GM21360 (cell line): Measurements from ENCODE around the gene DENND4B.
"Not testable (repeated sequence)": the region's sequence is repeated elsewhere in the genome, so short reads cannot be mapped to it uniquely, and the experiment has no call there.

Experiments
- ATAC-seq: cut with Tn5 transposase; IDR thresholded peaks from one replicate; pipeline ENCODE4 v1.9.1; 2021; ENCODE audit warnings: mild to moderate bottlenecking, moderate library complexity; ENCODE audit not compliant: unreplicated experiment

The DENND4B gene

DNA sequence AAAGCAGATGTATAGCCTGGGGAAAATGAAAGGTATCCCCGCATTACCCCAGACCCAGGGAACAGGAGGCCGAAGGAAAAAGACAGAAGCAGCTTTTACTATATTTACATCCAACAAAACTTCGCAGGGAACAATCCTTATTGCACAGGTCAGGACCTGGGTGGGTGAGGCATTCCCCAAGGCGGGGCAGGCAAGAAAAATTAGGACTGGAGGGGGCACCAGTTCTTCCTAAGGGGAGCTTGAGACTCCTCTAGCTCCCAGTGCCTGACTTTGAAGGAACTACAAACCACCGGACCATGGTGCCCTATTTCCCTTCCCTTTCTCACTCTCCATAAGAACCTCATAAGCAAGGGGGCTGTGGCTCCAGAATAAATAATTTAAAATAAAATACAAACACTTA is 17.1 kb downstream of the DENND4B start:
- no peak for ATAC-seq

GRCh38 chr1:153928791-153929341 is 17.7 kb downstream of the DENND4B start:
- ATAC-seq = no peak

GRCh38 chr1:153928245-153928644 is 18.3 kb downstream of the DENND4B start:
- no peak for ATAC-seq

GRCh38 chr1:153926405-153926804 is 20.1 kb downstream of the DENND4B start:
- no peak for ATAC-seq

- peak; percentile 88 for ATAC-seq
Observed at GRCh38 chr1:153922972-153923925, 23.3 kb downstream of the DENND4B start, which contains the start of gene GATAD2B. Gene GATAD2B, minus strand, starts transcription at chr1:153922972. Its CDS starts 94,625 bp downstream, at chr1:153828347.

- ATAC-seq = peak; percentile 35
Observed at GRCh38 chr1:153922076-153922971, 24.2 kb downstream of the DENND4B start.

DNA sequence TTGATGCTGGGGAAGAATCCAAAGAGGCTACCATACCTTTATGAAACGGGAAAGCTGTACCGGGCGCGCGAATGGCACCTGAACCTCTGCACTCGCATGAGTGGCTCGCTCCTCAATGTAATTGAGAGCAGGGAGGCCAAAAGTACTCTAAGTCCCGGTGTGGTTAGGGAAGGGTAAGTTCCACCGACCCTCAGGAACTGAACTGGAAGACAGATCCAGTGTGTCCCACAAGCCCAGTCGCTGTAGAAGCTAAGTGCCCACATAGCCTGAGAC is 24.8 kb downstream of the DENND4B start:
- no peak for ATAC-seq

DNA sequence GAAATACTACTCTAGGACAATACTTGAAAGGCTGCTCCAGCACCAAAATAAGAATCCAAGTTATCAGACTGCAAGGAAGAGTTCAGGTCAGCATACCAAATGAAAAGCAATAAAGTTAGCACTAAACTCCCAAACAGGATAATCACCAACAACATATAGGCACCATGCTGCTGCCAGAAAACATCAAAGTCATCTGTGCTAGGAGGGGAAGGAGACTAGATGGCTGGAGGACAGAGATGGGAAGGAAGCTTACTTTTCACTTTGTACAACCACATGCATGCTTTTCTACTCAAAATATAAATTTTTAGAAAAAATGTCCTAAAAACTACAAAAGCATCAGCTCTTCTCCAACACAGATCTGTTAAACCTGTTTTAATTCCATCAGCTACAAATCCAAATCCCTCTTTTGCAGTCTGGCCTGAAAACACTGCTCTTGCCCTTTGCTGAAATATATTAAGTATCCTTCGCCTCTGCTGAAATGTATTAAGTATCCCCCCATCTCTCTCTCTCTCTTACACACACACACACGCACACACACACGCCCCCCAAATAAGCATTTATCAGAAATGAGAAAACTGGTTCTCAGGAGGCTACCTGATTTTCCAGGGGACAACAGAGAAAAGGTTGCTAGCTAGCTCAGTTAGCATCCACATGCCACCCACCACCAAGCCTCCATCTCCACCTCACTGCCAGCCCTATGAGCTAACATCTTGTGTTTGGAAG is 25.3 kb downstream of the DENND4B start:
- ATAC-seq = no peak

GRCh38 chr1:153919876-153920852 is 26.4 kb downstream of the DENND4B start:
- ATAC-seq = no peak

GRCh38 chr1:153916297-153916696 is 30.2 kb downstream of the DENND4B start:
- ATAC-seq = no peak

GRCh38 chr1:153912349-153912748 is 34.2 kb downstream of the DENND4B start:
- ATAC-seq = no peak

GRCh38 chr1:153910560-153910959 is 36.0 kb downstream of the DENND4B start:
- not testable (repeated sequence) for ATAC-seq

GRCh38 chr1:153908071-153908470 is 38.4 kb downstream of the DENND4B start:
- no peak for ATAC-seq

DNA sequence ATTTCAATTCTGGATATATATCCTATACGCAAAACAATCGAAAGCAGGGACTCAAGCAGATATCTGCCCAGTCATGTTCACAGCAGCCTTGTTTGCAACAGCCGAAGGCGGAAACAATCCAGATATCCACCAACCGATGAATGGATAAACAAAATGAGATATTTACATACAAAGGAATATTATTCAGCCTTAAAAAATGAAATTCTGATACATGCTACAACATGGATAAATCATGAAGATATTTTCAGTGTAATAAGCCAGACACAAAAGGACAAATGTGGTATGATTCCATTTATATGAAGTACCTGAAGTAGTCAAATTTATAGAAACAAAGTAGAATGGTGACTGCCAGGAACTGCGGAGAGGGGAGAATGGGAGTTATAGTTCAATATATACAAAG is 39.4 kb downstream of the DENND4B start:
- no peak for ATAC-seq

GRCh38 chr1:153906396-153906795 is 40.1 kb downstream of the DENND4B start:
- no peak for ATAC-seq

GRCh38 chr1:153905908-153906307 is 40.6 kb downstream of the DENND4B start:
- not testable (repeated sequence) for ATAC-seq

GRCh38 chr1:153903841-153904455 is 42.6 kb downstream of the DENND4B start:
- ATAC-seq = no peak

DNA sequence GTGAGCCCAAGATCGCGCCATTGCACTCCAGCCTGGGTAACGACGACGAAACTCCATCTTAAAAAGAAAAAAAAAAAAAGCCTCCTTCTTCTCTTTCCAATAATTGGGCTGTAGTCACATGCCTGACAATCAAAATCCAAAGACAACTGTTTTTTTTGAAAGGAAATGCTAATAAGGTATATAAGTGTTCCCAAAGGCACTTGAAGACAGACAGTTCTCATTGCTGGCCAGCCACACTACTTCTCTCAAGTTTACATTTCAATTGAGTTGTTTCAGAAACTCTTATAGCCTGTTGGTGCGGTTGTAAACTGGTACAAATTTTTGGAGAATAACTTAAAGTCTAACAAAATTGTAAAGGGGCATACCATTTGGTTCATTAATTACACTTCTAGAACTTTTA is 47.0 kb downstream of the DENND4B start:
- no peak for ATAC-seq

DNA sequence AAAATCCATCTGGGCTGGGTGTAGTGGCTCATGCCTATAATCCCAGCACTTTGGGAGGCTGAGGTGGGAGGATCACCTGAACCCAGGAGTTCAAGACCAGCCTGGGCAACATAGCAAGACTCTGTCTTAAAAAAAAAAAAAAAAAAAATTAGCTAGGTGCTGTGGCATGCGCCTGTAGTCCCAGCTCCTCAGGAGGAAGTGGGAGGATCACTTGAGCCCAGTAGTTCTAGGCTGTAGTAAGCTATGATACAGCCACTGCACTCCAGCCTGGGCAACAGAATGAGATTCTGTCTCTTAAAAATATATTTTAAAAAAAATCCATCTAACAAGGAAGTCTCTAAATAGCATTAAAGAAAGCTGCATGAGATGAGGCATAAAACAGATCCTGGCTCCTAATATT is 50.7 kb downstream of the DENND4B start:
- ATAC-seq = not testable (repeated sequence)
